Sigmoid colon (tissue), 4 donors: ENCODE results near the gene SPATA22.
"Not testable (repeated sequence)": the region's sequence is repeated elsewhere in the genome, so short reads cannot be mapped to it uniquely, and the experiment has no call there.

Experiments
- EP300 ChIP-seq, 4 donors: sonication (generic); formaldehyde crosslinking; IDR thresholded peaks; one replicate each; pipeline ENCODE4 v1.6.1; 2017; ENCODE audit warnings: antibody characterized with exemption in 4 of 4
- POLR2A ChIP-seq, 2 donors: fragments of 450-650 bp; IDR thresholded peaks; one replicate each; pipeline ENCODE4 v1.6.1; 2016; ENCODE audit warnings: antibody characterized with exemption in 2 of 2, mild to moderate bottlenecking in 2 of 2, moderate library complexity in 2 of 2

DNA sequence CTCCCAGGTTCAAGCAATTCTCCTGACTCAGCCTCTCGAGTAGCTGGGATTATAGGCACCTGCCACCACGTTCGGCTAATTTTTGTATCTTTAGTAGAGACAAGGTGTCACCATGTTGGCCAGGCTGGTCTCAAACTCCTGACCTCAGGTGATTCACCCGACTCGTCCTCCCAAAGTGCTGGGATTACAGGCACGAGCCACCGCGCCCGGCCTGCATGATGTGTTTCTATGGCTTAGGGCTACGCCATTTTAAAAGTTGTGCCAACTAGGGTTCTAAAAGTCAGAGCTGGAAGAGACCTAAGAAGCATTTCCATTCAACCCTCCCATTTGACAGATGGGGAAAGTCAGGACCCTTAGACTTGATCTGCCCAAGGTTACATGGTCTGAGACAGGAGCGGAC lies 42.5 kb upstream of the SPATA22 start:
- not testable (repeated sequence) for TF ChIP-seq EP300, POLR2A (IDR thresholded peaks at IDR 0.05)
